GM18858 (cell line): ENCODE measurements around the gene SLC47A1.
A peak's percentile ranks its signal among the peaks of the same experiment; 100 is the strongest.
"Not testable (repeated sequence)": the region's sequence is repeated elsewhere in the genome, so short reads cannot be mapped to it uniquely, and the experiment has no call there.

ENCODE experiments used
- ATAC-seq: cut with Tn5 transposase; IDR thresholded peaks from one replicate; pipeline ENCODE4 v1.9.1; 2021; ENCODE audit not compliant: unreplicated experiment

The SLC47A1 gene

GRCh38 chr17:19533718-19534561 is at the start of gene SLC47A1:
Gene SLC47A1, plus strand, starts transcription at chr17:19533854. Its CDS starts 86 bp downstream, at chr17:19533940.
- no peak for ATAC-seq

GRCh38 chr17:19485800-19486340 is 47.8 kb upstream of the SLC47A1 start:
- no peak for ATAC-seq

DNA sequence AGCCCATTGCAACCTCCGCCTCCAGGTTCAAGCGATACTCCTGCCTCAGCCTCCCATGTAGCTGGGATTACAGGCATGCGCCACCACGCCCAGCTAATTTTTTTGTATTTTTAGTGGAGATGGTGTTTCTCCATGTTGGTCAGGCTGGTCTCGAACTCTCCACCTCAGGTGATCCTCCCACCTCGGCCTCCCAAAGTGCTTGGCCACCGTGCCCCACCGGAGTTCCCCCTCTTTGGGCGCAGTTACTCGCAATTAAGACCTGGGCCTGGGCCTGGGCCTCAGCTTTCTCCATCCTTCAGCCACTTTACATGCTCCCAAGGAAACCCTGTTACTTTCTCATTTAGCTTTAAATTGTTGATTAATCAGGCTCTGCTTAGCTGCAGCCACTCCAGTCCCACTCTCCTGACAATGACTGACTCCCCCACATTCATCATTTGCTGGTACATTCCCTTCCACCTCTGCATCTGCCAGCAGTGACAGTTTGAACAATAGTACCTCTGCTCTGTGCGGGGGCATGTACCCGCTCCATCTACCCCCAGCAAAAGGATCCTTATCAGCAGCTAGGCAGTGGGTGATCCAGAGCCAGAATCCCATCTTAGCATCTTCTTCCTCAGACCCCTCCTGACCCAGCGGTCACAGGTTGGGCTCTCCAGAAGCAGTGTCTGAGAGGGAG is 47.2 kb upstream of the SLC47A1 start:
- ATAC-seq: no peak

GRCh38 chr17:19487024-19487600 is 46.5 kb upstream of the SLC47A1 start:
- no peak for ATAC-seq

DNA sequence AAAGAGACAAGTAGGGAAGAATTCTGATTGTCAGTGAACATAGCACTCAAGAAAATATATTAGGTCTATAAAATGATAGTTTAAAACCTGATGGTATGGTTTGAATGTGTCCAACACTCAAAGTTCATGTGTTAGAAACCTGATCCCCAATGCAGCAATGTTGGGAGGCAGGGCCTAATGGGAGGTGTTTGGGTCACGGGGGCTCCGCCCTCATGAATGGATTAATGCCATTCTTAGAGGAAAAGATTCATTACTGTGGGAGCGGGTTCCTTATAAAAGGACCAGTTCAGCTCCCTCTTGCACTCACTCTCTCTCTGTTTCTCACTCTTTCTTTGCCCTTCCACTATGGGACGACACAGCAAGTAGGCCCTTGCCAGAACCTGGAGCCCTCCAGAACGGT is 41.5 kb upstream of the SLC47A1 start:
- no peak for ATAC-seq

DNA sequence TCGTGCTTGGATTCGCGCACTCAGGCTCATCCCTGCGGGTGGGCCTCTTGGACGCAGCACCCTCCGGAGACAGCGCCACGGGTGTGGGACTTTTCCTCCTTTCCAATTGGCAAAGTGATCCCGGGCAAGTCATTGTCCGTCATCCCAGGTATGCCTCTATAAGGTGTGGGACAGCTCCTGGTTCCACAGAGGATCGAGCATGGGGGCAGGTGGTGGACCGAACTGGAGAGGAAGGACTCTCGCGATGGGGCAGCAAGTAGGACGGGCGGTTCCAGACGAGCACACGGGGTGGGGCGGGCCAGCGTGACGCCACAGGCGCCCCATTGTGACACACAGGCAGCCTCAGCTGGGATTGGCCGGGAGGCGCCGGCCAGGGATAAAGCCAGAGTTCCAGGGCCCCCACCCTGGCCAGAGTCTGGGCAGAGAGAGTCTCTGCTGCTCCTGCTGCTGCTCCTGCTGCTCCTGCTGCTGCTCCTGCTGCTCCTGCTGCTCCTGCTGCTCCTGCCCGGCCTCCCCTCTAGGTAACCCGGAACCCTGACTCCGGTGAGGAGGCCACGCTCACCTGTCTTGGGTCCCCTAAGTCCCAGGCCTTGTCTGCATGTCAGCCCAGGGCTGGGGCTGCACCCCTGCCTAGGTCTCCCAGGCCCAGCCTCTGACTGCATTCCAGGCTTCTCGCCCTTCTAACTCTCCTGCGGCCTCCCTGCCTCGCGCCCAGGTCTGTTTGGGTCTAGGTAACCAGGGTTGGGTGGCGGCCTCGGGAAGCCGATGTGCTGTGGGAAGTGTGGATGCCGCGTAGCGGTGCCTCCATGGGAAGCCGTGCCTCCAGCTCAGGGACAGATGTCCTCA is 38.5 kb upstream of the SLC47A1 start:
- no peak for ATAC-seq

GRCh38 chr17:19495828-19496528 is 37.7 kb upstream of the SLC47A1 start:
- ATAC-seq: no peak

DNA sequence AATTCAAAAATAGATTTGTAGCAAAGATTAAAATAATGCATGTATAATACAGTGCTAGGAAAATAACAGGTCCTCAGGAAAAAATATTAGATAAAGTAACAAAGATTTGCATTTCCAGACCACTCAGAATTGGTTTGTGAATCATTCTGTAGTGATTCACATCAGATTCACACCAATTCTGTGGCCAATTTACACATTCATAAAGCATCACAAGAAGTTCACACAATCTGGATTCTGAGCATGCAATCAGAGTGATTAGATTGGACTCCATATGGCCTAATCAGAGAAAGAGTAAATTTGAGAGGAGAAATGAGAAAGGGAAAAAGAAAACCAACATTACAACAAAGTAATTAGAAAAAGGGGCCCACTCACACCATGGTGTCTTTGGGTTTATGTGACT is 36.0 kb upstream of the SLC47A1 start:
- no peak for ATAC-seq

GRCh38 chr17:19501219-19501618 is 32.4 kb upstream of the SLC47A1 start:
- no peak for ATAC-seq

DNA sequence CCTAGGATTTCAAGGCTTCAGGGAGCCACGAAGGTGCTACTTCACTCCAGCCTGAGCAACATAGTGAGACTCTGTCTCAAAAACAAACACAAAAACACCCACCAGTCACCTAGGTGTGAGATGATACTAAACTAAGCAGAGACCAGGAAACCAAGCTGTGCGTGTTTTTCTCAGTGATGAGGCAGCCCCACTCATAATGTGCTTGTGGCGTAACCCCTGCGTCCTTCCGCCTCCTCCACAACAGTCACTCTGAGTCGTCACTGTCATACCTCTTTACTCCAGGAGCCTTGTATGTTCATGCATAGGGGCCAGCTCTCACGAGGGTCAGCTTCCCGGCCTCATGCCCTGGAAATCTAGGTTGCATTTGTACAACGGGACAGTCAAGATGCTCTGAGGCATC is 31.1 kb upstream of the SLC47A1 start:
- ATAC-seq: no peak

- not testable (repeated sequence) for ATAC-seq
Measured at GRCh38 chr17:19505561-19505960, 28.1 kb upstream of the SLC47A1 start.

- peak; percentile 76 for ATAC-seq
Measured at GRCh38 chr17:19507775-19508576, 25.7 kb upstream of the SLC47A1 start.

DNA sequence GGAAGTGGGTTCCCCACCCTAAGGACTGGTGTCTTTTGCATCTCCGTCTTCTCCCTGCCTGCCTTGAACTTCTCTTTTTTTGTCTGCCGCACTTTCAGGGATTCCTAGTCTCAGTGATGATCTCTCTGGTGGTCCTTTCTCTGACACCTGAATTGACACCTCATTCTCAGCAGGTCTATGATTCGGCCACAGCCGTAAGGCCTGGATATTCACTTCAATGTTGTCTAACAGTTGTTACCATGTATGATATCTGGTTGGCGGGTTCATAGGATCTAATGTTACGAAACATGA is 25.1 kb upstream of the SLC47A1 start:
- ATAC-seq: no peak

GRCh38 chr17:19509281-19509852 is 24.3 kb upstream of the SLC47A1 start:
- ATAC-seq: not testable (repeated sequence)

DNA sequence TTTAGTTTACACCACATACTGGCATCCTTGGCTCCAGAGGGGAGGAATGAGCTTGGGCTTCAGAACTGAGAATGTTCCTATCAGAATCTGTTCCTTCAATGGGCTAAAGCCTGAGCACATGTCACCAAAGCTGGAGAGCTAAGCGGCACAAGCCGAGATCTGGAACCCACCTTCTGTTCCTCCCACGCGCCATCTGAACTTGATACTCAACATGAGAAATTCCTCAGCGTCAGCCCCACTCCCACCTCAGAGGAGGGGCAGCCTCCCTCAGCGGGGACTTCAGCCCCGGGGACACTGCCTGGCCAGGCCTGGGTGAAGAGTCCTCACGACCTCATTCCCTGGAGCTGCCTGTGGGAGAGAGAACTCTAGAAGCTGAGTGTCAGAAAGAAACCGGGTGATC is 22.8 kb upstream of the SLC47A1 start:
- no peak for ATAC-seq

- ATAC-seq: no peak
Measured at GRCh38 chr17:19513897-19514488, 19.7 kb upstream of the SLC47A1 start.

DNA sequence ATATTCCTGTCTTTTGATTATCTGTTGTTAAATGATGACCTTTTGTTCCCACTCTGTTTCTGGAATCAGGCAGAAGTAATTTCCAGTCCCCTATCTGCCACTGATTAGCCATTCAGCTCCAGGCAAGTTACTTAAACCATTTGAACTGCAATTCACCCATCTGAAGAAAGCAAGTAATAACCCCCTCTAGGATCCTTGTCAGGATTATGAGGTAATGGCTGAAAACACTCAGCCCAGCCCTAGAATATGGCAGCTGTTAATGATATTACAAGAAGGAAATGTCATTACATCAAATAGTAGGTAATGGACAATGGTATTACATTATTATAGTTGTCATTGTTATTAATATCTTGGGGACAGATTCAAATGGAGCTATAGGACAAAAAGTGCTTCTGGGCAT is 16.0 kb upstream of the SLC47A1 start:
- no peak for ATAC-seq

GRCh38 chr17:19519388-19520291 is 14.0 kb upstream of the SLC47A1 start:
- ATAC-seq: not testable (repeated sequence)
